ENCODE data around the gene CYCS.
A peak's percentile ranks its signal among the peaks of the same experiment; 100 is the strongest.

Gene CYCS

DNA sequence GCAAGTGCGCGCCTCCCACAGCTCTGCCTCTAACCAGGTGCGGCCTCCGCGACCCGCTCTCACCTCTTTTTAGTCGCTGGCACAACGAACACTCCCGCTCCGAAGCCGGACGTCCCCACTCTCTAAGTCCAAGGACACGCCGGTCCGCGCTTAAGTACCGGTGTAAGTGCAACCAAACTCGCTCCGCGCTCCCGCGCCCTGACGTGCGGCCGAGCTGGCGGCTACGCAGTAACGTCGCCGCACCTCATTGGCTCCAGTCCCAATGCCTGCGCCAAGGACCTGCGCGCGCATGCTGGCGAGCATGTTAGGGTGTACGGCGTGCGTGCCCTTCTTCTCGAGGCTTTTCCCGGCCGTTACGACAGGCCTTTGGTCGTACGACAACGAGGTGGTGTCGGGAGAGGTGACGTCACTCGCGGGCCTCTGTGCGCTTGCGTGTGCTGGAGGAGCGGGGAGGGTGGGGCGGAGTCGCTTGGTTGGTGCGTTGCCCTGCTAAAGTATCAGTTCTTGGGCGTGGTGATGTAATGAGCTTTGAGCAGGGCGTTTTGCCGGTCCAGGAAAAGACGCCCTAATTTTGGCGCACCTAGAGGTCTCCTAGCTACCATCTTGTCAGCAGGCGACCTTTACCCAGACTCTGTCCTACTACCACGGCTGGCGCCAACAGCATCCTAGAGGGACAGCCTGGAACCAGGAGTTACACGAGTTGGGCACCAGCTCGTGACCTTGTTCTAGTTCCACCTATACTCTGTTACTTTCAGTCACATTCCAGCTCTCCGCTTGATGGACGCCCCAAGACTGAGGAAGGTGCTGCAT is at the start of gene CYCS:
TSS of gene CYCS (minus strand) at position 124 of the 810 bp plus-strand sequence. CDS start 1,141 bp downstream, outside the sequence.
- peak; percentile 100 for DNase-seq (ENCODE audit: low read depth in 2 of 2)

GRCh38 chr7:25173184-25173583 is 48.1 kb upstream of the CYCS start:
- no peak for DNase-seq (ENCODE audit: low read depth in 2 of 2)

DNA sequence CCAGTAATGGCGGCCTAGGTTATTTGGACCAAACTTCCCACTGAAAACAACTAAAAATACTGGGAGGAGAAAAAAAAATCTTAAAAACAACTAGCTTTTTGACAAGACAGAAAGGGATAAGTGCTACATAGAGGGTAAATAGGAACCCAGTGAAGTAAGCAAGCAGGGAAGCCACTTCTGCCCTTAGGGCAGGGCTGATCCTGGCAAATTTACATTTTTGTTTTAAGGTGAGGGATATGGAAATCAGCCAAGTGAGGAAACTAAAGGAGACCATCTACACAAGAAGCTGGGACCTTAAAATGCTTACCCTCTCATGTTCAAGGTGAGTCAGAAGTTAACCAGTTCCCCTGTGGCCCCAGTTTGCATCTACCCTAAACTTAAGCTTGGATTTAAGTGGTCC is 46.5 kb upstream of the CYCS start:
- DNase-seq (ENCODE audit: low read depth in 2 of 2): no peak

- no peak for DNase-seq (ENCODE audit: low read depth in 2 of 2)
Observed at GRCh38 chr7:25171071-25171470, 46.0 kb upstream of the CYCS start.

DNA sequence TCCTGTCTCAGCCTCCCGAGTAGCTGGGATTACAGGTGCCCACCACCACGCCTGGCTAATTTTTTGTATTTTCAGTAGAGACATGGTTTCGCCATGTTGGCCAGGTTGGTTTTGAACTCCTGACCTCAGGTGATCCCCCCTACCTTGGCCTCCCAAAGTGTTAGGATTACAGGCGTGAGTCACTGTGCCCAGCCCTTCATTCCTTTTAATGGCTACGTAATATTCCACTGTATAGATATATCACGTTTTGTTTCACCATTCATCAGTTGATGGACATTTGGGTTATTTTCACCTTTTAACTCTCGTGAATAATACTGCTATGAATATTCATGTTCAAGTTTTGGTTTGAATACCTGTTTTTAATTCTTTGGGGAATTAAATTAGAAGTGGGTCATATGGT is 44.6 kb upstream of the CYCS start:
- no peak for DNase-seq (ENCODE audit: low read depth in 2 of 2)

- DNase-seq (ENCODE audit: low read depth in 2 of 2): no peak
Observed at GRCh38 chr7:25168145-25168544, 43.1 kb upstream of the CYCS start.

GRCh38 chr7:25167262-25167843 is 42.3 kb upstream of the CYCS start:
- DNase-seq (ENCODE audit: low read depth in 2 of 2): no peak

DNA sequence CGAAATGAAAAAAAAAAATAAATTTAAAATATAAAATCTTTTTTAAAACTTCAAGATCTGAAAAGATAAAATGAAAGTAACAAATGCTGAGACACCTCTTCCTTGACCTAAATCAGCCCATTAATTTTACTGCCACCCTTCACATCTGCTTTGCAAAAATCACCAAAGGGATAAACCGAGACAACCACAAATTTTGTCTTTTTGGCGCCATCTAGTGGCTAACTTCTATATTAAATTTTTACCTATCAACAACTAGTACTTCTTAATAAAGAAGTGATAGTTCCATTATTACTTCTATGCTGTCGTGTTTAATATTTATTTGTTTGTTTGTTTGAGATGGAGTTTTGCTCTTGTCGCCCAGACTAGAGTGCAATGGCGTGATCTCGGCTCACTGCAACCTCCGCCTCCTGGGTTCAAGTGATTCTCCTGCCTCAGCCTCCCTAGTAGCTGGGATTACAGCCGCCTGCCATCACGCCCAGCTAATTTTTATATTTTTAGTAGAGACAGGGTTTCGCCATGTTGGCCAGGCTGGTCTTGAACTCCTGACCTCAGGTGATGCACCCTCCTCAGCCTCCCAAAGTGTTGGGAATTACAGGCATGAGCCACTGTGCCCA is 35.0 kb upstream of the CYCS start:
- DNase-seq (ENCODE audit: low read depth in 2 of 2): peak; percentile 15 to 22

DNA sequence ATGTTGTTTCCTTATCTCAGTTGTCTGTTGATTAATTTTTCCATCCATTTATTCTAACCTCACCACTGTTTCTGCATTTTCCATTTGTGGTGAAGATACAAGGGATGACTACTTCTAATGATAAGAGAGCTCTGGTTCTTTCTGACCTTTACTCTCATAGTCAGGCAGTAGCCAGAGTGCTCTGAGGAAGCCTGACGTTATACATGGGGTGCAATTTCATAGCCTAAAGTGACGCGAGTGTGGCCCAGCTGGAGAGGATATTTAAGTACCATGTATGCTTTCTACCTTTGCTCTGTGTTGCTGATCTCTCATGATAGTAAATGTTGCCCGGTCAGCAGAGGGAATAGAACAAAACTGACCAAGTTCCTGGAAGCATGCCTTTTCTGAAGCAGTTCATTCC is 33.9 kb upstream of the CYCS start:
- DNase-seq (ENCODE audit: low read depth in 2 of 2): no peak

- DNase-seq (ENCODE audit: low read depth in 2 of 2): no peak
Observed at GRCh38 chr7:25151773-25152172, 26.7 kb upstream of the CYCS start.

DNA sequence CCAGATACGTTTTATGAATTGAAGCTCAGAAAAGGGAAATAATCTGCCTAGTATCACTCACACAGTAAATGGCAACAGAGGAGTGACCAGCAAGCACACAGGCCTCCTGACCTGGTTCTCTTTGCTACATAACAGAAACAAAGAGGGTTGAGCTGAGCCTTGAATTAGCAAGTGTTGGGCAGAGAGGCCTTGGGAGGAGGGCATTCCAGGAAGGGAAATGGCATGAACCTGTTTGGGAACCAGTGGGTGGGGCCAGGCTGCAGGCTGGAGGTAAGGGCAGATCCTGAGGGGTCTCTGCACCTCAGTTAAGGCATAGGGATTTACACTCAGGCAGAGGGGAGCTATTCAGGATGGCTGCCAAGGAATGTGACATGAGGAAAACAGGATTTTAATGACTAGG is 24.8 kb upstream of the CYCS start:
- no peak for DNase-seq (ENCODE audit: low read depth in 2 of 2)

- no peak for DNase-seq (ENCODE audit: low read depth in 2 of 2)
Observed at GRCh38 chr7:25148772-25149575, 23.9 kb upstream of the CYCS start.

- no peak for DNase-seq (ENCODE audit: low read depth in 2 of 2)
Observed at GRCh38 chr7:25143763-25144162, 18.7 kb upstream of the CYCS start.

DNA sequence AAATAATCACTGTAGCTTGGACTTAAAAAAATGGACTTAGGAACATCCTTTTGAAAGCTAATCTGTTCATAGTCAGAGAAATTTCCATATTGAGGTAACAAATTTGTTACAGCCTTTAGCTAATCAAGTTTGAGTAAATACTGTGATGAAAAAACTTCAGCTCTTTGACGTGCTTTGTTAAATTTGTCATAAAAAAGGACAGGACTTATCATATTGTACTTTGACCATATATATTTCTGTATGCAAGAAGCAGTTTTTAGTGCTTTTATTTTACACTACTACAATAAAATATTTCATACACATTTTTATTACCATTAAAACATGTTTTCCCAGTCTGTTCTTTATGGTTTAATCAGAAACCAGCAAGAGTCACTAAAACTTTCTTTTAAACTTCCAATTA is 14.5 kb upstream of the CYCS start:
- DNase-seq (ENCODE audit: low read depth in 2 of 2): no peak

- no peak for DNase-seq (ENCODE audit: low read depth in 2 of 2)
Observed at GRCh38 chr7:25134358-25135010, 9.4 kb upstream of the CYCS start.

DNA sequence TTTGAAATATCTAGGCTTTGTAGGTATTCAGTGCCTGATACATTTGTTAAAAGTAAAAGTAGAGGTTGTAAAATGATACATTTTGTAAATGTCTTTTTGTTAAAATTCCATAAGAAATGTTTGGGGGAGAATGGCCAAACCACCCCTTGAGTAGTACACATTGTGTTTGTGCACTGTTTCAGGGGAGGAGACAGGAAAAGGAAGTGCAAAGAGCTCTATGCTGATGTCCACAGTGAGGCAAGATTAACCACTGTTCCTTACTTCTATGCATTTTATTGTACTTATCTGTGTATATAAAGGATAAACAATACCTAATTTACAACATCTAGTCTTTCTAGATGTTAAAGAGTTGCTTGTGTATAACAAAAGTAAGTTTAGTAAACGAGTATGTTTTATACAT is 7.4 kb upstream of the CYCS start:
- DNase-seq (ENCODE audit: low read depth in 2 of 2): no peak

DNA sequence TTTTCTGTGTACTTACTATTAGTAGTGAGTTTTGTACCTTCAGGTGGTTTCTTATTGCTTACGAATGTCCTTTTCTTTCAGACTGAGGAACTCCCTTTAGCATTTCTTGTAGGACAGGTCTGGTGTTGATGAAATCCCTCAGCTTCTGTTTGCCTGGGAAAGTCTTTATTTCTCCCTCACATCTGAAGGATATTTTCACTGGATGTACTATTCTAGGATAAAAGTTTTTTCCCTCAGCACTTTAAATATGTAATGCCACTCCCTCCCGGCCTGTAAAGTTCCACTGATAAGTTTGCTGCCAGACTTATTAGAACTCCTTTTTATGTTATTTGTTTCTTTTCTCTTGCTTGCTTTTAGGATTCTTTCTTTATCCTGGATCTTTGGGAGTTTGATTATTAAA is 1.7 kb upstream of the CYCS start:
- DNase-seq (ENCODE audit: low read depth in 2 of 2): no peak

- no peak for DNase-seq (ENCODE audit: low read depth in 2 of 2)
Observed at GRCh38 chr7:25124465-25125136, 459 bp downstream of the CYCS start.

- peak; percentile 39 to 42 for DNase-seq (ENCODE audit: low read depth in 2 of 2)
Observed at GRCh38 chr7:25122373-25122772, 2.7 kb downstream of the CYCS start.

DNA sequence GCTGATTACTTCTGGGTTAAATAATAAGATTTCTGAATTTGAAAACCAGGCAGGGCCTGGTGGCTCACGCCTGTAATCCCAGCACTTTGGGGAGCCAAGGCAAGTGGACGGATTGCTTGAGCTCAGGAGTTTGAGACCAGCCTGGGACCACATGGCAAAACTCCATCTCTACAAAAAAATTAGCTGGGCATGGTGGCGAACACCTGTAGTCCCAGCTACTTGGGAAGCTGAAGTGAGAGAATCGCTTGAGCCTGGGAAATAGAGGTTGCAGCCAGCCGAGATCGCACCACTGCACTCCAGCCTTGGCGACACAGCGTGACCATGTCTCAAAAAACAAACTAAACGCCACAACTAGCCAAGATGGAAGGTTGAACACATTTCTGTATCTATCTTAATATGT is 3.5 kb downstream of the CYCS start:
- no peak for DNase-seq (ENCODE audit: low read depth in 2 of 2)

DNA sequence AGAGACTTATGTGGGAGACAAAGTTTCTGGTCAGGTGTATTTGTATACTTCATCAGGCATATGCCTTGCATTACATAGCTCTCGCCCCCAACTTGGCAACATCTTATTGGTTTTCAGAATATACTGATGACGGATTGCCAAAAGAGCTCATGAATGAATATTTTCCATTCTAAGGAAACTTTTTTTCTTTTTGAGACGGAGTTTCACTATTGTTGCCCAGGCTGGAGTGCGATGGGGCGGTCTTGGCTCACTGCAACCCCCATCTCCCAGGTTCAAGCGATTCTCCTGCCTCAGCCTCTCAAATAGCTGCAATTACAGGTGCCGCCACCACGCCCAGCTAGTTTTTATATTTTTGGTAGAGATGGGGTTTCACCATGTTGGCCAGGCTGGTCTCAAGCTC is 6.0 kb downstream of the CYCS start:
- DNase-seq (ENCODE audit: low read depth in 2 of 2): no peak

All from fibroblast of skin of left quadriceps (primary cell).